ENCODE measurements around the gene KLK12. TPM values are rescaled to one million over a fixed set of nuclear protein-coding genes. Genes with fewer than 3 reads are reported as not detected.

KLK12 gene
- total RNA-seq, 3 donors from 2014 or later, result not detected

GRCh38 chr19:51059715-51060114 is 24.9 kb upstream of the KLK12 start:
- DNase-seq (ENCODE audit: low spot score in 2 of 2), result no peak
- TF ChIP-seq POLR2AphosphoS5 (IDR thresholded peaks at IDR 0.05), result no peak
- TF ChIP-seq POLR2A (IDR thresholded peaks at IDR 0.05), result no peak
- TF ChIP-seq, protein P1, sequence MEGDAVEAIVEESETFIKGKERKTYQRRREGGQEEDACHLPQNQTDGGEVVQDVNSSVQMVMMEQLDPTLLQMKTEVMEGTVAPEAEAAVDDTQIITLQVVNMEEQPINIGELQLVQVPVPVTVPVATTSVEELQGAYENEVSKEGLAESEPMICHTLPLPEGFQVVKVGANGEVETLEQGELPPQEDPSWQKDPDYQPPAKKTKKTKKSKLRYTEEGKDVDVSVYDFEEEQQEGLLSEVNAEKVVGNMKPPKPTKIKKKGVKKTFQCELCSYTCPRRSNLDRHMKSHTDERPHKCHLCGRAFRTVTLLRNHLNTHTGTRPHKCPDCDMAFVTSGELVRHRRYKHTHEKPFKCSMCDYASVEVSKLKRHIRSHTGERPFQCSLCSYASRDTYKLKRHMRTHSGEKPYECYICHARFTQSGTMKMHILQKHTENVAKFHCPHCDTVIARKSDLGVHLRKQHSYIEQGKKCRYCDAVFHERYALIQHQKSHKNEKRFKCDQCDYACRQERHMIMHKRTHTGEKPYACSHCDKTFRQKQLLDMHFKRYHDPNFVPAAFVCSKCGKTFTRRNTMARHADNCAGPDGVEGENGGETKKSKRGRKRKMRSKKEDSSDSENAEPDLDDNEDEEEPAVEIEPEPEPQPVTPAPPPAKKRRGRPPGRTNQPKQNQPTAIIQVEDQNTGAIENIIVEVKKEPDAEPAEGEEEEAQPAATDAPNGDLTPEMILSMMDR (IDR thresholded peaks at IDR 0.05), result no peak
- Histone ChIP-seq H3K9me3 (no peaks in the 10 kb centered on the region), H3K27me3 (no peaks in the 10 kb centered on the region), H3K4me1 (no peaks in the 10 kb centered on the region), H3K4me3 (no peak overlapping the region), H3K27ac (no peak overlapping the region), H3K36me3 (no peaks in the 10 kb centered on the region)
- intact Hi-C loops (cut with DNase I; ENCODE audit: low total_unique reads), result no loop called here

GRCh38 chr19:51055866-51056265 is 21.1 kb upstream of the KLK12 start:
- no peaks in the 10 kb centered on the region for H3K27me3 ChIP-seq
- H3K4me1 ChIP-seq, result no peaks in the 10 kb centered on the region
- no peaks in the 10 kb centered on the region for H3K9me3 ChIP-seq
- no peak for DNase-seq (ENCODE audit: low spot score in 2 of 2)
- H3K4me3 ChIP-seq, result no peak overlapping the region
- no peaks in the 10 kb centered on the region for H3K36me3 ChIP-seq
- H3K27ac ChIP-seq, result no peak overlapping the region
- TF ChIP-seq, protein P1 (IDR thresholded peaks at IDR 0.05), result no peak
- TF ChIP-seq POLR2AphosphoS5 (IDR thresholded peaks at IDR 0.05) (no peak), POLR2A (IDR thresholded peaks at IDR 0.05) (no peak)
- intact Hi-C loops (cut with DNase I; ENCODE audit: low total_unique reads), result no loop called here

DNA sequence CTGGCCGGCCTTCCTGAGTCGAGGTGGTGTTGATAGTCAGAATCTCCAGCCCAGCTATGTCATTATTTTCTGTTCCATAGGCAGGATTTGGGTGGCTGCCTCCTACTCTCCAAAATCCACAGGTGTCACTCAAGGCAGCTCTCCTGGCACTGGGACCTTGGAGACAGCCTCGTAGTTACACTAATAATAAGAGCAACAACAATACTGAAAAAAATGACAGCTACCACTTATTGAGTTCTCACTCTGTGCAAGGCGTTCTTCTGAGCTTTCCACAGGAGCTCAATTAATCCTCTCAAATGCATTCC is 12.2 kb upstream of the KLK12 start:
- no peaks in the 10 kb centered on the region for H3K36me3 ChIP-seq
- intact Hi-C loops (cut with DNase I; ENCODE audit: low total_unique reads), result no loop called here
- H3K4me1 ChIP-seq, result no peaks in the 10 kb centered on the region
- H3K4me3 ChIP-seq, result no peak overlapping the region
- H3K27ac ChIP-seq, result peak overlapping the region; percentile 54 to 65
- no peaks in the 10 kb centered on the region for H3K9me3 ChIP-seq
- no peaks in the 10 kb centered on the region for H3K27me3 ChIP-seq
- TF ChIP-seq POLR2AphosphoS5 (IDR thresholded peaks at IDR 0.05), result no peak
- DNase-seq (ENCODE audit: low spot score in 2 of 2), result no peak

GRCh38 chr19:51044327-51044726 is 9.5 kb upstream of the KLK12 start:
- Histone ChIP-seq H3K9me3 (no peaks in the 10 kb centered on the region), H3K27me3 (no peaks in the 10 kb centered on the region), H3K4me3 (no peak overlapping the region), H3K27ac (peak overlapping the region in 1 of 2 donors; percentile 48), H3K4me1 (no peaks in the 10 kb centered on the region), H3K36me3 (no peaks in the 10 kb centered on the region)
- intact Hi-C loops (cut with DNase I; ENCODE audit: low total_unique reads), result no loop called here
- TF ChIP-seq, protein P1 (IDR thresholded peaks at IDR 0.05), result no peak
- no peak for TF ChIP-seq POLR2A (IDR thresholded peaks at IDR 0.05)
- DNase-seq (ENCODE audit: low spot score in 2 of 2), result peak in 1 of 2 donors; percentile 48

DNA sequence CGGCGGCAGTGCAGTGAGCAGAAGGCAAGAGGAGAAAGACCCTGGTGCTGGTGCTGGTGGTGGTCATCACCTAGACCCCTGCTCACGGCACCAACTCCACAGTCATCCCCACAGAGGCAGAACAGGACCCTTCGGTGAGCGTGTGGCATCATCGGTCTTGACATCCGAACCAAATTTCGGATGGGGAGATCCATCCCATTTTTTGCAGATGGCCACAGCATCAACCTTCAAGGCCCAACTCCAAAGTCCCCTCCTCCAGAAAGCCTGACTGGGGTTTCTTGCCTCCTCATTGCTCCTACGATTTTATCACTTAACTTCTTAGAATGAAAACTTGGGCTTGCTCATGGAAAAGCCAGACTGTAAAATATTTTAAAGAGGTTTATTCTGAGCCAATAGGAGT is 8.7 kb upstream of the KLK12 start:
- Histone ChIP-seq H3K27me3 (no peaks in the 10 kb centered on the region), H3K4me1 (no peaks in the 10 kb centered on the region), H3K27ac (no peak overlapping the region), H3K36me3 (no peaks in the 10 kb centered on the region), H3K9me3 (no peaks in the 10 kb centered on the region), H3K4me3 (no peak overlapping the region)
- no peak for DNase-seq (ENCODE audit: low spot score in 2 of 2)
- intact Hi-C loops (cut with DNase I; ENCODE audit: low total_unique reads), result no loop called here
- TF ChIP-seq, protein P1 (IDR thresholded peaks at IDR 0.05), result no peak
- TF ChIP-seq POLR2AphosphoS5 (IDR thresholded peaks at IDR 0.05) (no peak), POLR2A (IDR thresholded peaks at IDR 0.05) (no peak)

DNA sequence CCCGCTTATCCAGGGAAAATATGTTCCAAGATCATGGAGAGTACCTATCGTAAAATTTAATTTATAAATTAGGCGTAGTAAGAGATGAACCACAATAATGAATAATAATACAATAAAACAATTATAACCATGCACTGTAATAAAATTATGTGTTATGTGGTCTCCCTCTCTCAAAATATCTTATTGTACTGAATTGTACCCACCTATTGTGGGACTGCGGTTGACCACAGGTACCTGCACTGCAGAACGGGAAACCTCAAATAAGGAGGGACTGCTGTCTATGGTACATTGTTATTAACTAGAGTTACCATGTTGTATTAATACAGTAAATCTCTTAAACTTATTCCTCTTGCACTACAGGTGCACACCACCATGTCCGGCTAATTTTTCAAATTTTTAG is 5.3 kb upstream of the KLK12 start:
- Histone ChIP-seq H3K36me3 (no peaks in the 10 kb centered on the region), H3K4me3 (no peak overlapping the region), H3K9me3 (no peaks in the 10 kb centered on the region), H3K4me1 (no peaks in the 10 kb centered on the region), H3K27ac (no peak overlapping the region), H3K27me3 (no peaks in the 10 kb centered on the region)
- DNase-seq (ENCODE audit: low spot score in 2 of 2), result no peak
- no peak for TF ChIP-seq POLR2AphosphoS5 (IDR thresholded peaks at IDR 0.05)
- no peak for TF ChIP-seq POLR2A (IDR thresholded peaks at IDR 0.05)
- TF ChIP-seq, protein P1 (IDR thresholded peaks at IDR 0.05), result no peak
- intact Hi-C loops (cut with DNase I; ENCODE audit: low total_unique reads), result no loop called here
